Activated CD8-positive, alpha-beta T cell treated with anti-CD3 and anti-CD28 coated beads, Interleukin-2, amount 10 ng/mL, durations not matched to agents 7 days and 5 days (primary cell): ENCODE data around the gene FAHD2B. TPM values are rescaled to one million over a fixed set of nuclear protein-coding genes. Genes with fewer than 3 reads are reported as not detected.
A peak's percentile ranks its signal among the peaks of the same experiment; 100 is the strongest.
"Not testable (repeated sequence)": the region's sequence is repeated elsewhere in the genome, so short reads cannot be mapped to it uniquely, and the experiment has no call there.

Experiments
- ATAC-seq: fragments of 150-1000 bp; cut with Tn5 transposase; one replicate; pipeline ENCODE4 v1.10.0; 2021; ENCODE audit warnings: moderate library complexity
- CTCF ChIA-PET: fragments of 350-600 bp; sonication (Branson Sonifier 250); formaldehyde crosslinking; loops from one replicate; lab custom pipeline; 2021; ENCODE audit warnings: antibody characterized with exemption; lab: Charles Lee
- POLR2A ChIA-PET: fragments of 350-600 bp; sonication (Branson Sonifier 250); formaldehyde crosslinking; loops from one replicate; lab custom pipeline; 2021; ENCODE audit warnings: antibody characterized with exemption; lab: Charles Lee
- DNase-seq: peaks from one replicate; pipeline ENCODE4 v3.0.0-alpha.2; 2020
- H3K27ac Mint-ChIP-seq: one replicate; pipeline ENCODE4 v1.8.0; 2021; ENCODE audit warnings: mild to moderate bottlenecking, mixed read lengths
- H3K27me3 Mint-ChIP-seq: one replicate; pipeline ENCODE4 v1.8.0; 2021; ENCODE audit warnings: low read depth, mixed read lengths
- H3K36me3 Mint-ChIP-seq: one replicate; pipeline ENCODE4 v1.8.0; 2021; ENCODE audit warnings: low read depth, mixed read lengths
- H3K4me1 Mint-ChIP-seq: one replicate; pipeline ENCODE4 v1.8.0; 2021; ENCODE audit warnings: low read depth, mixed read lengths
- H3K4me3 Mint-ChIP-seq: one replicate; pipeline ENCODE4 v1.8.0; 2021; ENCODE audit warnings: mild to moderate bottlenecking, mixed read lengths
- H3K9me3 Mint-ChIP-seq: one replicate; pipeline ENCODE4 v1.8.0; 2022; ENCODE audit warnings: mixed read lengths; ENCODE audit not compliant: insufficient read depth
- total RNA-seq, 2 experiments: library from RNA; stranded (reverse); gene quantifications; one replicate each; pipeline ENCODE4 v1.2.3, GENCODE V29; 2021

Gene FAHD2B
- total RNA-seq, 2 experiments from 2014 or later: 29.8 to 32.0 TPM

- ATAC-seq, DNase-seq, H3K9me3 Mint-ChIP-seq, H3K4me1 Mint-ChIP-seq, H3K36me3 Mint-ChIP-seq, H3K4me3 Mint-ChIP-seq, POLR2A ChIA-PET, CTCF ChIA-PET, H3K27ac Mint-ChIP-seq: not testable (repeated sequence)
- H3K27me3 Mint-ChIP-seq: peaks cover 32% of the 10 kb centered on the region
Observed at GRCh38 chr2:97066030-97066429, 28.7 kb downstream of the FAHD2B start.

GRCh38 chr2:97062020-97062419 lies 32.7 kb downstream of the FAHD2B start:
- not testable (repeated sequence) for H3K36me3 Mint-ChIP-seq

GRCh38 chr2:97059782-97060181 lies 34.9 kb downstream of the FAHD2B start:
- DNase-seq, H3K36me3 Mint-ChIP-seq, H3K27me3 Mint-ChIP-seq, POLR2A ChIA-PET, H3K4me1 Mint-ChIP-seq, CTCF ChIA-PET, H3K4me3 Mint-ChIP-seq, H3K9me3 Mint-ChIP-seq, ATAC-seq, H3K27ac Mint-ChIP-seq: not testable (repeated sequence)

More at GRCh38 chr2:97062020-97062419, 32.7 kb downstream of the FAHD2B start:
- H3K27ac Mint-ChIP-seq, CTCF ChIA-PET, POLR2A ChIA-PET, ATAC-seq, H3K9me3 Mint-ChIP-seq, DNase-seq, H3K4me1 Mint-ChIP-seq, H3K4me3 Mint-ChIP-seq: not testable (repeated sequence)
- H3K27me3 Mint-ChIP-seq: peaks cover 20% of the 10 kb centered on the region

- H3K27me3 Mint-ChIP-seq, H3K9me3 Mint-ChIP-seq, POLR2A ChIA-PET: not testable (repeated sequence)
Observed at GRCh38 chr2:97056150-97056549, 38.5 kb downstream of the FAHD2B start.

GRCh38 chr2:97050032-97050431 lies 44.6 kb downstream of the FAHD2B start:
- H3K9me3 Mint-ChIP-seq, H3K27me3 Mint-ChIP-seq, H3K36me3 Mint-ChIP-seq, H3K4me3 Mint-ChIP-seq, ATAC-seq, CTCF ChIA-PET, DNase-seq, POLR2A ChIA-PET, H3K27ac Mint-ChIP-seq: not testable (repeated sequence)
- peaks cover 20% of the 10 kb centered on the region for H3K4me1 Mint-ChIP-seq

More at GRCh38 chr2:97056150-97056549, 38.5 kb downstream of the FAHD2B start:
- ATAC-seq, CTCF ChIA-PET, H3K36me3 Mint-ChIP-seq, H3K27ac Mint-ChIP-seq, H3K4me1 Mint-ChIP-seq, H3K4me3 Mint-ChIP-seq, DNase-seq: not testable (repeated sequence)

- Mint-ChIP-seq H3K4me1 (peaks cover 20% of the 10 kb centered on the region), H3K27ac (peak overlapping the region; percentile 88), H3K4me3 (peak overlapping the region; percentile 56)
- CTCF ChIA-PET, POLR2A ChIA-PET, H3K27me3 Mint-ChIP-seq, H3K9me3 Mint-ChIP-seq, H3K36me3 Mint-ChIP-seq: not testable (repeated sequence)
- ATAC-seq (peak; percentile 80), DNase-seq (peak; percentile 51)
Observed at GRCh38 chr2:97048448-97048847, 46.2 kb downstream of the FAHD2B start.

- H3K4me1 Mint-ChIP-seq: peaks cover 20% of the 10 kb centered on the region
- DNase-seq, H3K4me3 Mint-ChIP-seq, H3K27ac Mint-ChIP-seq, CTCF ChIA-PET, POLR2A ChIA-PET, ATAC-seq, H3K36me3 Mint-ChIP-seq, H3K9me3 Mint-ChIP-seq: not testable (repeated sequence)
- peaks cover 11% of the 10 kb centered on the region for H3K27me3 Mint-ChIP-seq
Observed at GRCh38 chr2:97046676-97047075, 48.0 kb downstream of the FAHD2B start.

GRCh38 chr2:97045895-97046499 lies 48.7 kb downstream of the FAHD2B start:
- ATAC-seq, H3K36me3 Mint-ChIP-seq, CTCF ChIA-PET, H3K9me3 Mint-ChIP-seq, DNase-seq, POLR2A ChIA-PET, H3K4me3 Mint-ChIP-seq, H3K27ac Mint-ChIP-seq: not testable (repeated sequence)
- H3K27me3 Mint-ChIP-seq: peaks cover 11% of the 10 kb centered on the region
- peaks cover 20% of the 10 kb centered on the region for H3K4me1 Mint-ChIP-seq

Other genes starting within 250 kb of the FAHD2B start
- 10 to 100 TPM; 35.4 to 36.7 TPM for gene ANKRD39, start 236.9 kb downstream of the FAHD2B start, total RNA-seq
- gene SEMA4C, start 224.8 kb downstream of the FAHD2B start, total RNA-seq: 10 to 100 TPM; 21.0 to 24.5 TPM
- 1 to 10 TPM in 1 of 2 experiments, under 1 TPM in 1; 0.39 to 1.2 TPM for gene FAM178B, start 108.3 kb downstream of the FAHD2B start, total RNA-seq
- 10 to 100 TPM; 60.5 to 63.3 TPM for gene ANKRD36, start 18.3 kb upstream of the FAHD2B start, total RNA-seq